ENCODE results near the gene COLQ.
"Not testable (repeated sequence)": the region's sequence is repeated elsewhere in the genome, so short reads cannot be mapped to it uniquely, and the experiment has no call there.

Gene COLQ

DNA sequence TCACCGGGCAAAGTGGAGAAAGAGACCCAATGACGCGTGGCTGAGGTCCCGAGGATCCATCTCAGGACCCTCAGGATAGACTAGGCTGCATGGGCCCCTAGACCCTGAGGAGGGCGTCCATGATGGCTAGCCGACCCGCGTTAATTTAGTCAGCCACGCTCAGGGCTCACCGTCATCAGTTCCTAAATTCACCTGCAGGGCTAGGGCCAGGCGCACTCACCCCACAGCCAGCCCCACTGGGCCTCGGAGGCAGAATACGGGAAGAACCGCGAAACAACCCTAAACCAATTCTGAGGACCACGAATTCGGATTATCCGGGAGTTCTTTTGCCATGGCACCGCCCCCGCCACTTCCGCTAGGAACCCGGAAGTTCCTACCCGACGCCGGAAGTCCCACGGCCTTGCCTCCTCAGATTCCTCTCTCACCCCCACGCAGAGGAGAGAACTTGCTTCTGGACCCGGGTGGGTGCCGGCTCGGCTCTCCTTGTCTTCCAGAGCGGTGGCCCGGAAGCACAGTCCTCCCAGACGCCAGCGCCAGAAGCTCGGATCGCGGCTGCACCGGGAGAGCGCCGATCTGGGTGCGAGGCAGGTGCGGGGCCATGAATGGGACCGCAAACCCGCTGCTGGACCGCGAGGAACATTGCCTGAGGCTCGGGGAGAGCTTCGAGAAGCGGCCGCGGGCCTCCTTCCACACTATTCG lies 94.2 kb downstream of the COLQ start, which contains the start of the genes EAF1 and METTL6:
Gene EAF1 (plus strand): TSS at position 417 of the 699 bp plus-strand sequence. CDS start 182 bp downstream, at position 599.
Gene METTL6 (minus strand): TSS at position 363 of the 699 bp plus-strand sequence. CDS start 1,033 bp downstream, outside the sequence.
- peak; percentile 79 for DNase-seq (ENCODE audit: low spot score)

DNA sequence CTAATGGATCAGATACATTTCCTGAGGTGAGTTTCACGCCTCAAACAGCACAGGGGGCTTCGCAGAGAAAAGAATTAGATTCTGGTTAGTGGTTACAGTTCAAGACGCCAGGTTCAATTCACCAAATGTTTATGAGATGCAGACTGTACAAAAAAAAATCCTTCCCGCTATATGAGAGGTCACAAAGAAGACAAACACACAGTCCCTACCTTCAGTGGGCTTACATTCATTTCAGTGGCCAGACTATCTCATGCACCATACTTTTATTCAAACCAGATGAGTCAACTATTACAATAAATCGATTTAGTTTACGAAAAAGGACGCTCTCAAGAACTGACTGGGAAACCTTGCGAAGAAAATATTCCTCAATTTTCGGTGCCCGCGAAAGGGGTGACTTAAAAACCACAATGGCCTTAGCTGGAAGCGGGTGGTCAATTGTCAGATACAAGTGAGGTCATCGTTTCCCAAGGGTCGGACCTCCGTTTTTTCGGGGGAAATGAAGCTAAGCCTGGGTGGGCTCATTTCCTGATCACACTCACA lies 94.9 kb downstream of the COLQ start:
- DNase-seq (ENCODE audit: low spot score), result no peak

DNA sequence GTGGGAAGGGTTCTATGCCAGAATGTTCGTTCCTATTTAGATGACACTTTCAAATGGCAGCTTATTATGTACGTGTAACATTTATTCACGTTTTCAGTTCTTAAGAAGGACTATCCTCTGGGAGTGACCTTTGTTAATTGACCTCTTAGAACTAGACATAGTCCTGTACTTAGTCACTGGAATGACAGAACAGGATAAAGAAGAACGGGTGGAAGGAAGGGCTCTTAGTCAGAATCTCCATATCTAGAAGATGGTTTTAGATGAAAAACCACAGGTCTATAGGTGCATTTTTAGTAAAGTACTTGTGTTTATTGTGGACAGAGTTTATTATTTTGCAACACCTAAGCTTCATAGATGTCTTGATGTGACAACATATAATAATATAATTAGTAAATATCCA lies 100.6 kb downstream of the COLQ start:
- no peak for DNase-seq (ENCODE audit: low spot score)

DNA sequence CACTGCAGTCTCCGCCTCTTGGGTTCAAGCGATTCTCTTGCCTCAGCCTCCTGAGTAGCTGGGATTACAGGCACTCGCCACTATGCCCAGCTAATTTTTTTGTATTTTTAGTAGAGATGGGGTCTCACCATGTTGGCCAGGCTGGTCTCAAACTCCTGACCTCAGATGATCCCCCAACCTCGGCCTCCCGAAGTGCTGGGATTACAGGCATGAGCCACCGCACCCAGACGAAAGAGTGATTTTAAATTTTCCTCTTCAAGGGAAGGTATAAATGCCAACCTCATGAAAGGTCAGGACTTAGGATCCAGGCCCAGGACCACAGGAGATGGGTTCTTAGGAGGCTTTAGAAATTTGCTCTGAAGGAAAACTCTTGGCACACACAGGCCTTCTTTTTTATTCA lies 110.5 kb downstream of the COLQ start:
- DNase-seq (ENCODE audit: low spot score), result not testable (repeated sequence)

DNA sequence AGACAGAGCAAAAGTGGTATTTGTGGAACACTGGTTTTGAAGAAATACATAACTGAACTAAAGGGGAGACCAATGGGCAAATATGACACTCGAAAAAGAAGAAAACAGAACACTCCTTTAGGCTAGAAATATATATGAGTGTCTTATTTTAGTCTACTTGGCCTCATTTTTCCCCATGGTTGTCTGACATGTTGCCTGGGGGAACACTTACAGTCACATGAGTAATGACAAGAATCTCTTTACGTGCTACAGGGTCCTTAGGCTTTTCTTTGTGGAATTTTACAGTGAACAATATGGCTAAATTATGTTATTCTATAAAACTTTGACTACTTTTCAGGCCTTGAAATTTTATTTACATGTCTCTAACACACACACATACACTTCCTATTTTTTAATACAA lies 111.7 kb downstream of the COLQ start:
- no peak for DNase-seq (ENCODE audit: low spot score)

DNA sequence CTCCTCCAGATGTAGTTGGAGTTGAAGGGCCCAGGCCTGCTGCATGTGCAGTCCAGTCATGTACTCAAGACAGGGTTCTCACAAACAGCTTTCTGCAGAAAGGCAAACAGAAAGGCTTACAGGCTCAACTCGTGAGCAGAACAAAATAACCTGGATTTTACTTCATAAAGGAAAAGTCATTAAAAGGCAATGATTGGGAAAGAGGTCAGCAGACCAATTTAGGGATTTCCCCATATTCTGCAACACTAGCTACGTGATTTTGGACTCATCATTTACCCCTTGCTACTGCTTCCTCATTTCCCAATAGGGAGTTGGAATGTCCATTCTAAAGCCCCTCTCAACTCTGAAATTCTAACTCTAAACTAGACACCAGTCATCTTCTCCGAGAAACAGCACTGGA lies 112.3 kb downstream of the COLQ start:
- DNase-seq (ENCODE audit: low spot score), result no peak

DNA sequence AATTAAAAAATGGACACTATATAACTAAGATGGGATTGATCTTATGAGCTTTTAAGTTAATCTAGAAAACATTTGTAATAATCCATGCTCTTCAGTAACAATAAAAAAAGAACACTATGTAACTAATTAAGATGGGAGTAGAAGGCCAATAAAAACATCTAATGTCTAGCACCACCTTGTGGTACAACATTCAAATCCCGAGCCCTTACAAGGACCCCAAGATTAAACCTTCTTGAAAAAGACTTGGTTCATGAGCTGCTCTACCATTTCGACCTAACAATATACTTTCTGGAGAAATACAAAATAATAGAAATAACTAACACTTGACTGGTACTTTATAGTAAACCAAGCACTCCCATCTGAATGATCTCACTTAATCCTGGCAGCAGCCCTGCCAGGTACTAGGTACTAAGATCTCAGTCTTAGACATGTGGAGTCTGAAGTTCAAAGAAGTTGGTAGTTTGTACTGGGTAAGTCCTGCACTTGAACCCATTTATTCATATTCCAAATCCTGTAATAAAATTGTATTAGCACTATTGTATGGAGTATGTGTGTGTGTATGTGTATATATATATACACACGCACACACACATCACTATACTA lies 116.0 kb downstream of the COLQ start:
- peak; percentile 45 for DNase-seq (ENCODE audit: low spot score)

DNA sequence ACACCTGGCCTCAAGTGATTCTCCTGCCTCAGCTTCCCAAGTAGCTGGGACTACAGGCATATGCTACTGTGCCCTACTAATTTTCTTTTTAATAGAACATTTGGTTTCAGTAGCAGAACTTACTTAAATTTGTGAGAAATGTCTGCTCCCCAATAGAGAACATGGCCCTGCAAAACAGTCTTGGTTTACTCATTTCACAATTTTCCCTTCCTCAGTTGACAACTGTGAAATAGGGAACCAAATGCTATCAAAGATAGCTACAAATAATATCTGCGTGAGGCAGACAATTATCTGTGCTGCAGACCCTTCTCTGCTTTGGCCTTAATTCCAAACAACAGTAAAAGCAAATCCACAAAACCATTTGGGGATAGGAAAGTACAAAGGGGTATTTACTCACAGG lies 116.7 kb downstream of the COLQ start:
- DNase-seq (ENCODE audit: low spot score), result no peak

DNA sequence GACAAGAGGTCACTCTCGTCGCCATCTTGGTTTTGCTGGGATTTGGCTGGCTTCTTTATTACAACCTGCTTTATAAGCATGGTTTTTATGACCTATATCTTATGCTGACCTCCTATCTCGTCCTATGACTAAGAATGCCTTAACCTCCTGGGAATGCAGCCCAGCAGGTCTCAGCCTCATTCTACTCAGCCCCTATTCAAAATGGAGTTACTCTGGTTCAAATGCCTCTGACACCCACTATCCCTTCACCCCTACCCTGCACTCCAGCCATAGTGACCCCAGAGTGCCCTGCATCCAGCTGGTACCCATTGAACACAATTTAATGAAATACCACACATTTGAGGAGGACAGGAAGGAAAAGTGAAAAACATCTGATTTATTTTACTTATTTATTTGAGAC lies 117.5 kb downstream of the COLQ start:
- no peak for DNase-seq (ENCODE audit: low spot score)

DNA sequence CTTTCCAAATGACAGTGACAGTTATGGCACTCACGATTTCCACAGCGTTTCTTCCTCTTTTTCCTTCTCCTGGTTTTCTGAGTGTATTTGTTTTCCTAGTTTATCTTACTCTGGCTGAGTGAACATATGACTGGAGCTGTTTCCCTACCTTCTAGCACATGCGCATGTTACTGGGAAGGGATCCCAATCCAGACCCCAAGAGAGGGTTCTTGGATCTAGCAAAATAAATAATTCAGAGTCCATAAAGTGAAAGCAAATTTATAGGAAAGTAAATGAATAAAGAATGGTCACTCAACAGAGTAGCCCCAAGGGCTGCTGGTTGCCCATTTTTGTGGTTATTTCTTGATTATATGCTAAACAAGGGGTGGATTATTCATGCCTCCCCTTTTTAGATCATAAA lies 118.0 kb downstream of the COLQ start:
- no peak for DNase-seq (ENCODE audit: low spot score)

DNA sequence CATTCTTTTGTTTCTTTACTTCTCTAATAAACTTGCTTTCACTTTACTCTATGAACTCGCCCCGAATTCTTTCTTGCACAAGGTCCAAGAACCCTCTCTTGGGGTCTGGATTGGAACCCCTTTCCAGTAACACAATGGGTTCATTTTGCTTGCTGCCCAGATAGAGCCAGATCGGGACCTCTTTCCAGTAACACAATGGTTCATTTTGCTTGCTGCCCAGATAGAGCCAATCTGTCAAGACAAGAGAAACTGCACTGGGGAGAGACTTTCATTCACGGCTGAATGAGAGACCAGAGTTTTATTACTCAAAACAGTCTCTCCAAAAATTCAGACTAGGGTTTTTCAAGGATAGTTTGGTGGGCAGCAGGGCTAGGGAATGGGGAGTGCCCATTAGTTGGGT lies 119.6 kb downstream of the COLQ start:
- DNase-seq (ENCODE audit: low spot score), result no peak
